Measurements from ENCODE around the gene COX6A2.

- TF ChIP-seq EZH2phosphoT487 (IDR thresholded peaks at IDR 0.05; ENCODE audit: insufficient read depth, low read depth), result no peak
- TF ChIP-seq EZH2 (IDR thresholded peaks at IDR 0.05; ENCODE audit: insufficient read depth, poor library complexity, severe bottlenecking), result no peak
Measured at GRCh38 chr16:31430380-31431052, 2.4 kb upstream of the COX6A2 start.

All from GM23248 (cell line).